Activated T-cell treated with anti-CD3 and anti-CD28 coated beads for 48 hours (primary cell): Measurements from ENCODE around the gene MARVELD2.

ENCODE experiments used
- DNase-seq: peaks from one replicate; pipeline ENCODE4 v3.0.0-alpha.2; 2020; ENCODE audit warnings: low read depth

Gene MARVELD2

GRCh38 chr5:69492923-69493395 lies 78.0 kb downstream of the MARVELD2 start:
- DNase-seq: no peak

DNA sequence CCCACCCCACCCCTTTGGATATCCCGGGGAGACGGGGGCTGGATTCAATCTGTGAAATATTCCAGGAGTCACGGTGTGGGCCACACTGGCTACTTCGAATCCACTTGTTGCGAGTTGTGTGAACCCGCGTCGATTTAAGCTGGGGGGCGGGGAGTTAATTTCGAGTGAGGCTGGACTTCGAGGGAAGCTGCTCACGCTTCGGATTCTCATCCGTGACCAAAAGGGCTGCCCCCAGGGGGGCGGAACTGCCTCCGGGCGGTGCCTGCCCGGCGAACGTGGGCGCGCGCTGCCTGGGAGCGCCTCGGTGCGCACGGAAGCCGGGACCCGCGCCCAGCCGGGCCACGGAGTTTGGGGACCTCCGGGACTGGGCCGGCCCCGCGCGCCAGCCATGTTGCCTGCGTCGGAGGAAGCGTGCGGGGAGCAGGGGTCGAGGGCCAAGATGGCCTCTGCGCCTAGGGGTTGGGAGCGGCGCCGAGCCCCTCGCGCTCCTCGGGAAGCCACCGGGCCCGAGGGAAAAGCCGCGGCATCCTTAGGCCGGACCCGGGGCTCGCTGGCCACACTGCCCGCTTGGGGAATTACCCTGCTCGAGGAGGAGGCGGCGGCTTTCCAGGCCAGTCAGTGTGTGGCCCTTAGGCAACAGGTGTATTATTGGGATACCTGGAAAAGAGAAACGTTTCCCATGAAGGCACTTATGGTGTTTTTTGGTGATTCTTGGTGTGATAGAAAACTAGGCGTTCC lies 78.6 kb downstream of the MARVELD2 start:
- no peak for DNase-seq
